ENCODE results near the gene SIAH1. TPM values are rescaled to one million over a fixed set of nuclear protein-coding genes. Genes with fewer than 3 reads are reported as not detected.

SIAH1 gene
- total and polyA plus RNA-seq, 10 of the 15 experiments (the other 5 are each of a cell fraction or from before 2014, with no cell fraction given) = 5.1 to 21.1 (median 13.9) TPM

GRCh38 chr16:48385253-48386150, at the start of gene SIAH1 (continued):
- TF ChIP-seq CUX1 (IDR thresholded peaks at IDR 0.05; ENCODE audit: insufficient replicate concordance, low read depth, low read length) (no peak), CTCF (IDR thresholded peaks at IDR 0.05 in 2 of 3, conservative IDR thresholded peaks at IDR 0.05 in 1 of 3; ENCODE audit: control insufficient read depth in 2 of 3, extremely low read depth in 1 of 3, insufficient read depth in 1 of 3, low read depth in 3 of 3, low read length in 3 of 3) (no peak), CHD1 (IDR thresholded peaks at IDR 0.05; ENCODE audit: low read depth, low read length) (no peak), USF1 (IDR thresholded peaks at IDR 0.05; ENCODE audit: borderline replicate concordance, extremely low read length, insufficient read depth, low read depth, low read length) (peak; percentile 27), SPI1 (IDR thresholded peaks at IDR 0.05; ENCODE audit: borderline replicate concordance, insufficient read depth, low read depth, low read length) (no peak), MXI1 (IDR thresholded peaks at IDR 0.05; ENCODE audit: low read depth, low read length) (no peak), EGR1 (IDR thresholded peaks at IDR 0.05; ENCODE audit: borderline replicate concordance in 1 of 2, low read depth in 2 of 2, low read length in 2 of 2) (no peak), GATAD2B (conservative IDR thresholded peaks at IDR 0.05; ENCODE audit: low read depth) (peak; percentile 95), POLR2A (IDR thresholded peaks at IDR 0.05; ENCODE audit: low read depth, low read length) (peak; percentile 96), MAX (IDR thresholded peaks at IDR 0.05; ENCODE audit: low read depth, low read length) (0 out of 2 replicates have a peak, but pooled peaks have one; percentile 58), BACH1 (IDR thresholded peaks at IDR 0.05; ENCODE audit: borderline replicate concordance) (peak; percentile 40), RAD21 (IDR thresholded peaks at IDR 0.05; ENCODE audit: insufficient read depth, low read depth, low read length) (no peak), RB1 (IDR thresholded peaks at IDR 0.05; ENCODE audit: borderline replicate concordance) (peak; percentile 74; the same call in 1 of the 2 replicates), ZNF687 (IDR thresholded peaks at IDR 0.05) (peak; percentile 44), CHD2 (IDR thresholded peaks at IDR 0.05; ENCODE audit: borderline replicate concordance, low read depth, low read length) (0 out of 2 replicates have a peak, but pooled peaks have one; percentile 10)

All from GM12878 (cell line).